ENCODE data around the gene SUSD4. TPM values are rescaled to one million over a fixed set of nuclear protein-coding genes. Genes with fewer than 3 reads are reported as not detected.
A peak's percentile ranks its signal among the peaks of the same experiment; 100 is the strongest.
"Not testable (repeated sequence)": the region's sequence is repeated elsewhere in the genome, so short reads cannot be mapped to it uniquely, and the experiment has no call there.

SUSD4 gene
- total RNA-seq, 2 experiments from 2014 or later = 1.1 to 1.8 TPM

- no peak overlapping the region for H3K27ac Mint-ChIP-seq
- H3K27me3 Mint-ChIP-seq (ENCODE audit: low read depth) = no peaks in the 10 kb centered on the region
- peaks cover 28% of the 10 kb centered on the region for H3K4me1 Mint-ChIP-seq (ENCODE audit: low read depth)
- CTCF ChIA-PET = no interaction called here
- peaks cover 5% of the 10 kb centered on the region for H3K9me3 Mint-ChIP-seq
- H3K4me3 Mint-ChIP-seq = no peak overlapping the region
- H3K36me3 Mint-ChIP-seq (ENCODE audit: low read depth) = no peaks in the 10 kb centered on the region
- no peak for DNase-seq
- intact Hi-C loops (cut with micrococcal nuclease) = loop anchor here (2.0 kb wide), 1 partner anchor 109 kb away; no protein-coding TSS in a partner anchor
These were observed 64.4 kb downstream of the SUSD4 start for GRCh38 chr1:223299553-223299952.

- Mint-ChIP-seq H3K4me3 (no peak overlapping the region), H3K36me3 (ENCODE audit: low read depth) (no peaks in the 10 kb centered on the region), H3K27me3 (ENCODE audit: low read depth) (no peaks in the 10 kb centered on the region), H3K9me3 (peaks cover 3% of the 10 kb centered on the region), H3K4me1 (ENCODE audit: low read depth) (peaks cover 28% of the 10 kb centered on the region), H3K27ac (no peak overlapping the region)
- intact Hi-C loops (cut with micrococcal nuclease) = loop anchor here (2.0 kb wide), 1 partner anchor 108 kb away; no protein-coding TSS in a partner anchor
- CTCF ChIA-PET = interaction anchor here (0.6 to 1.0 kb wide), 2 partner anchors 329 to 560 kb away, joined by 3 read pairs; no protein-coding TSS in a partner anchor
- no peak for DNase-seq
These were observed 65.3 kb downstream of the SUSD4 start for GRCh38 chr1:223298701-223299100.

GRCh38 chr1:223297800-223298199 lies 66.2 kb downstream of the SUSD4 start:
- intact Hi-C loops (cut with micrococcal nuclease) = loop anchor here (2.0 kb wide), 1 partner anchor 107 kb away; no protein-coding TSS in a partner anchor
- peaks cover 28% of the 10 kb centered on the region for H3K4me1 Mint-ChIP-seq (ENCODE audit: low read depth)

GRCh38 chr1:223291796-223292195 lies 72.2 kb downstream of the SUSD4 start:
- Mint-ChIP-seq H3K4me1 (ENCODE audit: low read depth) (no peaks in the 10 kb centered on the region), H3K9me3 (no peaks in the 10 kb centered on the region), H3K4me3 (no peak overlapping the region), H3K27me3 (ENCODE audit: low read depth) (no peaks in the 10 kb centered on the region), H3K27ac (no peak overlapping the region), H3K36me3 (ENCODE audit: low read depth) (no peaks in the 10 kb centered on the region)
- intact Hi-C loops (cut with micrococcal nuclease) = no loop called here
- DNase-seq = no peak
- CTCF ChIA-PET = interaction anchor here (1.1 kb wide), 1 partner anchor 239 kb away, joined by 3 read pairs; no protein-coding TSS in a partner anchor

More at GRCh38 chr1:223297800-223298199, 66.2 kb downstream of the SUSD4 start:
- Mint-ChIP-seq H3K4me3 (no peak overlapping the region), H3K36me3 (ENCODE audit: low read depth) (no peaks in the 10 kb centered on the region), H3K9me3 (no peaks in the 10 kb centered on the region), H3K27ac (no peak overlapping the region), H3K27me3 (ENCODE audit: low read depth) (no peaks in the 10 kb centered on the region)
- no peak for DNase-seq
- CTCF ChIA-PET = interaction anchor here (0.6 to 1.0 kb wide), 2 partner anchors 330 to 559 kb away, joined by 3 read pairs; no protein-coding TSS in a partner anchor

GRCh38 chr1:223290397-223290796 lies 73.6 kb downstream of the SUSD4 start:
- Mint-ChIP-seq H3K27ac (no peak overlapping the region), H3K27me3 (ENCODE audit: low read depth) (no peaks in the 10 kb centered on the region), H3K4me3 (no peak overlapping the region), H3K4me1 (ENCODE audit: low read depth) (no peaks in the 10 kb centered on the region), H3K9me3 (peaks cover 2% of the 10 kb centered on the region), H3K36me3 (ENCODE audit: low read depth) (no peaks in the 10 kb centered on the region)
- CTCF ChIA-PET = interaction anchor here (0.7 to 1.7 kb wide), 2 partner anchors 153 to 166 kb away, joined by 4 to 6 read pairs; no protein-coding TSS in a partner anchor
- DNase-seq = no peak
- intact Hi-C loops (cut with micrococcal nuclease) = no loop called here

GRCh38 chr1:223289621-223290020 lies 74.4 kb downstream of the SUSD4 start:
- no peak for DNase-seq
- no peaks in the 10 kb centered on the region for H3K27me3 Mint-ChIP-seq (ENCODE audit: low read depth)
- CTCF ChIA-PET = no interaction called here
- H3K9me3 Mint-ChIP-seq = peaks cover 5% of the 10 kb centered on the region
- no peak overlapping the region for H3K27ac Mint-ChIP-seq
- no peak overlapping the region for H3K4me3 Mint-ChIP-seq
- no peaks in the 10 kb centered on the region for H3K4me1 Mint-ChIP-seq (ENCODE audit: low read depth)
- intact Hi-C loops (cut with micrococcal nuclease) = no loop called here
- H3K36me3 Mint-ChIP-seq (ENCODE audit: low read depth) = no peaks in the 10 kb centered on the region

GRCh38 chr1:223288826-223289225 lies 75.2 kb downstream of the SUSD4 start:
- CTCF ChIA-PET = no interaction called here
- Mint-ChIP-seq H3K4me3 (no peak overlapping the region), H3K4me1 (ENCODE audit: low read depth) (no peaks in the 10 kb centered on the region), H3K36me3 (ENCODE audit: low read depth) (no peaks in the 10 kb centered on the region), H3K27ac (no peak overlapping the region), H3K9me3 (peaks cover 5% of the 10 kb centered on the region), H3K27me3 (ENCODE audit: low read depth) (no peaks in the 10 kb centered on the region)
- no peak for DNase-seq
- intact Hi-C loops (cut with micrococcal nuclease) = no loop called here

GRCh38 chr1:223285452-223285851 lies 78.5 kb downstream of the SUSD4 start:
- intact Hi-C loops (cut with micrococcal nuclease) = no loop called here
- H3K4me3 Mint-ChIP-seq = no peak overlapping the region

GRCh38 chr1:223283697-223284096 lies 80.3 kb downstream of the SUSD4 start:
- intact Hi-C loops (cut with micrococcal nuclease); H3K4me3 Mint-ChIP-seq; H3K36me3 Mint-ChIP-seq (ENCODE audit: low read depth); CTCF ChIA-PET; H3K4me1 Mint-ChIP-seq (ENCODE audit: low read depth); DNase-seq; H3K27me3 Mint-ChIP-seq (ENCODE audit: low read depth); H3K27ac Mint-ChIP-seq; H3K9me3 Mint-ChIP-seq: not testable (repeated sequence)

More at GRCh38 chr1:223285452-223285851, 78.5 kb downstream of the SUSD4 start:
- no peaks in the 10 kb centered on the region for H3K4me1 Mint-ChIP-seq (ENCODE audit: low read depth)
- CTCF ChIA-PET = no interaction called here
- H3K9me3 Mint-ChIP-seq = peaks cover 7% of the 10 kb centered on the region
- DNase-seq = no peak
- H3K27me3 Mint-ChIP-seq (ENCODE audit: low read depth) = no peaks in the 10 kb centered on the region
- H3K27ac Mint-ChIP-seq = no peak overlapping the region
- peaks cover 1% of the 10 kb centered on the region for H3K36me3 Mint-ChIP-seq (ENCODE audit: low read depth)

- DNase-seq; H3K4me1 Mint-ChIP-seq (ENCODE audit: low read depth); intact Hi-C loops (cut with micrococcal nuclease); H3K4me3 Mint-ChIP-seq; H3K27me3 Mint-ChIP-seq (ENCODE audit: low read depth); CTCF ChIA-PET; H3K9me3 Mint-ChIP-seq; H3K27ac Mint-ChIP-seq; H3K36me3 Mint-ChIP-seq (ENCODE audit: low read depth): not testable (repeated sequence)
These were observed 85.7 kb downstream of the SUSD4 start for GRCh38 chr1:223278311-223278710.

GRCh38 chr1:223276029-223276428 lies 87.9 kb downstream of the SUSD4 start:
- H3K4me3 Mint-ChIP-seq = no peak overlapping the region
- CTCF ChIA-PET = no interaction called here
- H3K36me3 Mint-ChIP-seq (ENCODE audit: low read depth) = no peaks in the 10 kb centered on the region
- no peaks in the 10 kb centered on the region for H3K27me3 Mint-ChIP-seq (ENCODE audit: low read depth)
- peak; percentile 12 for DNase-seq
- no peaks in the 10 kb centered on the region for H3K4me1 Mint-ChIP-seq (ENCODE audit: low read depth)
- no peak overlapping the region for H3K27ac Mint-ChIP-seq
- intact Hi-C loops (cut with micrococcal nuclease) = no loop called here
- no peaks in the 10 kb centered on the region for H3K9me3 Mint-ChIP-seq

GRCh38 chr1:223273511-223273910 lies 90.5 kb downstream of the SUSD4 start:
- Mint-ChIP-seq H3K9me3 (no peaks in the 10 kb centered on the region), H3K27ac (no peak overlapping the region), H3K36me3 (ENCODE audit: low read depth) (no peaks in the 10 kb centered on the region), H3K27me3 (ENCODE audit: low read depth) (no peaks in the 10 kb centered on the region), H3K4me3 (no peak overlapping the region), H3K4me1 (ENCODE audit: low read depth) (peaks cover 4% of the 10 kb centered on the region)
- DNase-seq = no peak
- CTCF ChIA-PET = no interaction called here
- intact Hi-C loops (cut with micrococcal nuclease) = no loop called here

- Mint-ChIP-seq H3K27ac (no peak overlapping the region), H3K4me1 (ENCODE audit: low read depth) (peaks cover 4% of the 10 kb centered on the region)
- CTCF ChIA-PET = no interaction called here
These were observed 92.7 kb downstream of the SUSD4 start for GRCh38 chr1:223271085-223271781.

More at GRCh38 chr1:223271085-223271781, 92.7 kb downstream of the SUSD4 start:
- no peak for DNase-seq
- no peaks in the 10 kb centered on the region for H3K36me3 Mint-ChIP-seq (ENCODE audit: low read depth)
- no peaks in the 10 kb centered on the region for H3K9me3 Mint-ChIP-seq
- no peak overlapping the region for H3K4me3 Mint-ChIP-seq
- no peaks in the 10 kb centered on the region for H3K27me3 Mint-ChIP-seq (ENCODE audit: low read depth)
- intact Hi-C loops (cut with micrococcal nuclease) = no loop called here
